Activated CD8-positive, alpha-beta T cell treated with anti-CD3 and anti-CD28 coated beads, Interleukin-2, amount 10 ng/mL, durations not matched to agents 7 days and 5 days (primary cell): ENCODE data around the gene ATP9B. TPM values are rescaled to one million over a fixed set of nuclear protein-coding genes. Genes with fewer than 3 reads are reported as not detected.
"Not testable (repeated sequence)": the region's sequence is repeated elsewhere in the genome, so short reads cannot be mapped to it uniquely, and the experiment has no call there.

Experiments used
- ATAC-seq: fragments of 150-1000 bp; cut with Tn5 transposase; one replicate; pipeline ENCODE4 v1.10.0; 2021; ENCODE audit warnings: moderate library complexity
- CTCF ChIA-PET: fragments of 350-600 bp; sonication (Branson Sonifier 250); formaldehyde crosslinking; loops from one replicate; lab custom pipeline; 2021; ENCODE audit warnings: antibody characterized with exemption; lab: Charles Lee
- POLR2A ChIA-PET: fragments of 350-600 bp; sonication (Branson Sonifier 250); formaldehyde crosslinking; loops from one replicate; lab custom pipeline; 2021; ENCODE audit warnings: antibody characterized with exemption; lab: Charles Lee
- DNase-seq: peaks from one replicate; pipeline ENCODE4 v3.0.0-alpha.2; 2020
- H3K27ac Mint-ChIP-seq: one replicate; pipeline ENCODE4 v1.8.0; 2021; ENCODE audit warnings: mild to moderate bottlenecking, mixed read lengths
- H3K27me3 Mint-ChIP-seq: one replicate; pipeline ENCODE4 v1.8.0; 2021; ENCODE audit warnings: low read depth, mixed read lengths
- H3K36me3 Mint-ChIP-seq: one replicate; pipeline ENCODE4 v1.8.0; 2021; ENCODE audit warnings: low read depth, mixed read lengths
- H3K4me1 Mint-ChIP-seq: one replicate; pipeline ENCODE4 v1.8.0; 2021; ENCODE audit warnings: low read depth, mixed read lengths
- H3K4me3 Mint-ChIP-seq: one replicate; pipeline ENCODE4 v1.8.0; 2021; ENCODE audit warnings: mild to moderate bottlenecking, mixed read lengths
- H3K9me3 Mint-ChIP-seq: one replicate; pipeline ENCODE4 v1.8.0; 2022; ENCODE audit warnings: mixed read lengths; ENCODE audit not compliant: insufficient read depth
- total RNA-seq, 2 experiments: library from RNA; stranded (reverse); gene quantifications; one replicate each; pipeline ENCODE4 v1.2.3, GENCODE V29; 2021

ATP9B gene
- total RNA-seq, 2 experiments from 2014 or later, result 24.8 to 27.3 TPM

GRCh38 chr18:79258447-79258846 lies 189.3 kb downstream of the ATP9B start:
- Mint-ChIP-seq H3K9me3 (no peaks in the 10 kb centered on the region), H3K4me3 (no peak overlapping the region), H3K4me1 (no peaks in the 10 kb centered on the region), H3K36me3 (peaks cover 3% of the 10 kb centered on the region), H3K27me3 (no peaks in the 10 kb centered on the region), H3K27ac (no peak overlapping the region)
- ATAC-seq (no peak), DNase-seq (no peak)
- ChIA-PET POLR2A (no interaction called here), CTCF (no interaction called here)

DNA sequence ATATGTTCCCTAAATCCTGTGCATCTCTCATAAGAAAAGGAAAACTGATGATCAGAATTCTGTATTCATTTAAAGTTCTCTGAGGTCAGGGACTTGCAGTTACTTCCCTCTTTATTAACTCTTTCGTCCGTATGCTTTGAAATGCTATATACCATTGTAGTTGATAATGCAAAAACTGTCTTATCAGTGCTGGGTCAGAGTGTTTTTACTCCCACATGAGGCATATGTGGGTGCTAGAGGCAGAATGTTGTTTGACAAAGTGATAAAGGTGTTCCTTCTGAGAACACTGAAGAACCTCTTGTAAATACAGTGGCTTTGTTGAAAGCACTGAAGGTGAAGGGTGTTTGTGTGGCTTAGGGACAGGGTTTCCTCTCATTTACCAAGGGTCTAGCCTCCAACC lies 190.0 kb downstream of the ATP9B start:
- no peaks in the 10 kb centered on the region for H3K27me3 Mint-ChIP-seq
- CTCF ChIA-PET, result no interaction called here
- DNase-seq (no peak), ATAC-seq (no peak)
- H3K36me3 Mint-ChIP-seq, result peaks cover 3% of the 10 kb centered on the region
- H3K9me3 Mint-ChIP-seq, result no peaks in the 10 kb centered on the region
- POLR2A ChIA-PET, result no interaction called here
- H3K27ac Mint-ChIP-seq, result no peak overlapping the region
- no peaks in the 10 kb centered on the region for H3K4me1 Mint-ChIP-seq
- H3K4me3 Mint-ChIP-seq, result no peak overlapping the region

DNA sequence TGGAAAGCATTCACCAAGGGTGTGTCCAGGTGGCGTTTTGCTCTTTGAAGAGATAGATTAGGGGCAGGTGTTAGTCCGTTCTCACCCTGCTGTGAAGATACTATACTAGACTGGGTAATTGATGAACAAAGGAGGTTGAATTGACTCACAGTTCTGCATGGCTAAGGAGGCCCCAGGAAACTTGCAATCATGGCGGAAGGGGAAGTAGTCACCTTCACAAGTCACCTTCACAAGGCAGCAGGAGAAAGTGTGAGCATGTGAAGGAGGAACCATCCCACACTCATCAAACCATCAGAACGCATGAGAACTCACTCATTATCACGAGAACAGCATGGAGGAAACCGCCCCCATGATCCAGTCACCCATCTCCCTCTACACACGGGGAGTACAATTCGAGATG lies 190.8 kb downstream of the ATP9B start:
- peaks cover 7% of the 10 kb centered on the region for H3K36me3 Mint-ChIP-seq
- CTCF ChIA-PET, result no interaction called here
- H3K27ac Mint-ChIP-seq, result no peak overlapping the region
- no peak overlapping the region for H3K4me3 Mint-ChIP-seq
- no peaks in the 10 kb centered on the region for H3K4me1 Mint-ChIP-seq
- DNase-seq, result no peak
- H3K27me3 Mint-ChIP-seq, result no peaks in the 10 kb centered on the region
- ATAC-seq, result no peak
- POLR2A ChIA-PET, result no interaction called here
- H3K9me3 Mint-ChIP-seq, result no peaks in the 10 kb centered on the region

GRCh38 chr18:79260510-79260909 lies 191.3 kb downstream of the ATP9B start:
- Mint-ChIP-seq H3K9me3 (no peaks in the 10 kb centered on the region), H3K27ac (no peak overlapping the region), H3K27me3 (no peaks in the 10 kb centered on the region), H3K4me3 (no peak overlapping the region), H3K4me1 (no peaks in the 10 kb centered on the region), H3K36me3 (peaks cover 9% of the 10 kb centered on the region)
- ATAC-seq (no peak), DNase-seq (no peak)
- ChIA-PET CTCF (no interaction called here), POLR2A (no interaction called here)

- peaks cover 11% of the 10 kb centered on the region for H3K36me3 Mint-ChIP-seq
- H3K4me3 Mint-ChIP-seq, CTCF ChIA-PET, POLR2A ChIA-PET, H3K9me3 Mint-ChIP-seq, ATAC-seq, H3K4me1 Mint-ChIP-seq, DNase-seq, H3K27ac Mint-ChIP-seq, H3K27me3 Mint-ChIP-seq: not testable (repeated sequence)
These were observed 195.9 kb downstream of the ATP9B start for GRCh38 chr18:79265068-79265467.

- H3K4me1 Mint-ChIP-seq, result peaks cover 21% of the 10 kb centered on the region
- H3K27me3 Mint-ChIP-seq, H3K27ac Mint-ChIP-seq, DNase-seq, ATAC-seq, CTCF ChIA-PET, H3K9me3 Mint-ChIP-seq, POLR2A ChIA-PET, H3K4me3 Mint-ChIP-seq: not testable (repeated sequence)
- peaks cover 13% of the 10 kb centered on the region for H3K36me3 Mint-ChIP-seq
These were observed 202.6 kb downstream of the ATP9B start for GRCh38 chr18:79271812-79272211.

DNA sequence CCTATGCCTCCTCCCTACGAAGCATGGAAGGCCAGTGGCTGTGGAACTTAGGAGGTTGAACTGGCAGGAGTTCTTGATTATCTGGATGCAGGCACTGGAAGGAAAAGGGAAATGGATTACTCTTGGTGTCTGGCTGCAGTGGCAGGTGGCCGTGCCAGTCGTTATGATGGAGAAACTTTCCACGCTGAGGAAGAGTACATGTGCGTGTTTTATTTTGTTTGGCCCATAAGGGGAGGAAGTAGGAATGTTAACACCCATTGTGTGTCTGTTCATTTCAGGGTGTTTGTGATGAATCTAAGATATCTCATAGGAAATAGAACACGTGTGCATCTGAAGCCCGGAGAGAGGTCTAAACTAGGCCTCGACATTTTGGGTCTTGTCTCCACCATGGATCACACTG lies 203.7 kb downstream of the ATP9B start:
- no peaks in the 10 kb centered on the region for H3K27me3 Mint-ChIP-seq
- H3K4me1 Mint-ChIP-seq, result peaks cover 21% of the 10 kb centered on the region
- no peak overlapping the region for H3K27ac Mint-ChIP-seq
- ChIA-PET POLR2A (no interaction called here), CTCF (interaction anchor here (0.6 kb wide), 1 partner anchor 48 kb away, joined by 4 read pairs; no protein-coding TSS in a partner anchor)
- DNase-seq (no peak), ATAC-seq (no peak)
- no peak overlapping the region for H3K4me3 Mint-ChIP-seq
- peaks cover 14% of the 10 kb centered on the region for H3K36me3 Mint-ChIP-seq
- H3K9me3 Mint-ChIP-seq, result no peaks in the 10 kb centered on the region

DNA sequence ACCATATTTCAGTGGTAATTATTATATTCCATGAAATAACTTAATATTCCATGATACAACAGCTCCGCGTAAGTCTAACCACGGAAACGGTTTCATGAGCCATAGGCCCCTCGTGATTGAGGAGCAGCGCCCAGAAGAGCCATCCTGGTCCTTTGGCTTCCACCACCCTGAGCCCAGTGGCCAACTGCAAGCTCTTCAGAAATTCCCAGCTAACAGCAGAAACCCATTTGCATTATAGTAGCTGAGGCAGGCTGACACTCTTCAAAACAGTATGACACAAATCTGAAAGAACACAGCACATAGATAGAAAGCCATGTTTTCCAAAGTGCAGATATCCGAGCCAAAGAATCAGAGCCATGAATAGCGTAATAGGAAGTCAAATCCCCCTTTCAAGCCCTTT lies 205.6 kb downstream of the ATP9B start:
- POLR2A ChIA-PET, result no interaction called here
- no peaks in the 10 kb centered on the region for H3K9me3 Mint-ChIP-seq
- CTCF ChIA-PET, result no interaction called here
- DNase-seq (no peak), ATAC-seq (no peak)
- H3K4me3 Mint-ChIP-seq, result no peak overlapping the region
- peaks cover 21% of the 10 kb centered on the region for H3K36me3 Mint-ChIP-seq
- H3K27ac Mint-ChIP-seq, result no peak overlapping the region
- H3K4me1 Mint-ChIP-seq, result peaks cover 21% of the 10 kb centered on the region
- no peaks in the 10 kb centered on the region for H3K27me3 Mint-ChIP-seq

GRCh38 chr18:79275461-79275860 lies 206.3 kb downstream of the ATP9B start:
- peaks cover 21% of the 10 kb centered on the region for H3K36me3 Mint-ChIP-seq
- ATAC-seq, result no peak
- no peak for DNase-seq
- no peaks in the 10 kb centered on the region for H3K9me3 Mint-ChIP-seq
- H3K4me3 Mint-ChIP-seq, result no peak overlapping the region
- ChIA-PET CTCF (no interaction called here), POLR2A (no interaction called here)
- no peaks in the 10 kb centered on the region for H3K27me3 Mint-ChIP-seq
- peaks cover 21% of the 10 kb centered on the region for H3K4me1 Mint-ChIP-seq
- no peak overlapping the region for H3K27ac Mint-ChIP-seq

- H3K27ac Mint-ChIP-seq, result no peak overlapping the region
- ChIA-PET CTCF (no interaction called here), POLR2A (no interaction called here)
- no peak overlapping the region for H3K4me3 Mint-ChIP-seq
- ATAC-seq, result no peak
- peaks cover 21% of the 10 kb centered on the region for H3K36me3 Mint-ChIP-seq
- no peaks in the 10 kb centered on the region for H3K9me3 Mint-ChIP-seq
- peaks cover 21% of the 10 kb centered on the region for H3K4me1 Mint-ChIP-seq
- DNase-seq, result no peak
- no peaks in the 10 kb centered on the region for H3K27me3 Mint-ChIP-seq
These were observed 206.8 kb downstream of the ATP9B start for GRCh38 chr18:79275992-79276391.

GRCh38 chr18:79278896-79279295 lies 209.7 kb downstream of the ATP9B start:
- no peaks in the 10 kb centered on the region for H3K9me3 Mint-ChIP-seq
- ChIA-PET CTCF (no interaction called here), POLR2A (no interaction called here)
- H3K27me3 Mint-ChIP-seq, result no peaks in the 10 kb centered on the region
- H3K27ac Mint-ChIP-seq, result no peak overlapping the region
- H3K4me3 Mint-ChIP-seq, result no peak overlapping the region
- ATAC-seq (no peak), DNase-seq (no peak)
- peaks cover 21% of the 10 kb centered on the region for H3K4me1 Mint-ChIP-seq
- H3K36me3 Mint-ChIP-seq, result peaks cover 14% of the 10 kb centered on the region

DNA sequence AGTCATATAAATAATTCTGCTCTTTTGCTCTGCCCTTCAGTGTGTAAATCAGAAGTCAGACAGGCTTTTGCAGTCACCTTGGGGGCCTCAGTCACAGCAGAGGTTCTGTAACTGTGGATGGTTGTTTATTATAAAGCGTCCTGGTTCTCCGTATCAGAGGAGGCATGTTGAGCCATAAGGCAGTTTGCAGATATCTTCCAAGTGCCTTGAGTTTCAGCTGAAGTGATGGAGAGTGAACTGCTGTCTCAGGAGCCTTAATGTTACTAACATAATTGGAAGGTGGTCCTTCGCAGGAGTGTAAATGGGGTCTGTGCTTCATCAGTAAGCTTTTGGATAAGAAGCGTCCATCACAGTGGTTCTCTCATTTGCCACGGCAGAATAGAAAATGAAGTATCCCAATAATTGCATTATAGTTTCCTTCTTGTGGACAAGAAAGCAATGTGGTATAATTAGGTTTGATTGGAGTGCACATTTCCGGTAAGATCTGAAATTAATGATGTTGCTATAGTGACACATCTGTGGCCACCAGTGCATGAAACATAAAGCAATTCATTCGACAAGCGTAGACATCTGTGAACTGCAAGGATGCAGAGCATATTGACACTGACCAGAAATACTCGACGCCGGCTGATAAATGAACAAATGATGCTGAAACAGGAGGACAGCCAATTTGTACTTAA lies 214.1 kb downstream of the ATP9B start:
- CTCF ChIA-PET, result no interaction called here
- no peaks in the 10 kb centered on the region for H3K27me3 Mint-ChIP-seq
- no peak overlapping the region for H3K27ac Mint-ChIP-seq
- DNase-seq, result no peak
- no peak overlapping the region for H3K4me3 Mint-ChIP-seq
- no peaks in the 10 kb centered on the region for H3K9me3 Mint-ChIP-seq
- peaks cover 13% of the 10 kb centered on the region for H3K36me3 Mint-ChIP-seq
- ATAC-seq, result no peak
- POLR2A ChIA-PET, result no interaction called here
- no peaks in the 10 kb centered on the region for H3K4me1 Mint-ChIP-seq

- no peak overlapping the region for H3K4me3 Mint-ChIP-seq
- no peaks in the 10 kb centered on the region for H3K27me3 Mint-ChIP-seq
- no peak overlapping the region for H3K27ac Mint-ChIP-seq
- ATAC-seq (no peak), DNase-seq (no peak)
- CTCF ChIA-PET, result no interaction called here
- H3K9me3 Mint-ChIP-seq, result no peaks in the 10 kb centered on the region
- peaks cover 10% of the 10 kb centered on the region for H3K36me3 Mint-ChIP-seq
- POLR2A ChIA-PET, result no interaction called here
- no peaks in the 10 kb centered on the region for H3K4me1 Mint-ChIP-seq
These were observed 214.7 kb downstream of the ATP9B start for GRCh38 chr18:79283929-79284328.
